ENCODE data around the gene TCAIM.

Gene TCAIM

DNA sequence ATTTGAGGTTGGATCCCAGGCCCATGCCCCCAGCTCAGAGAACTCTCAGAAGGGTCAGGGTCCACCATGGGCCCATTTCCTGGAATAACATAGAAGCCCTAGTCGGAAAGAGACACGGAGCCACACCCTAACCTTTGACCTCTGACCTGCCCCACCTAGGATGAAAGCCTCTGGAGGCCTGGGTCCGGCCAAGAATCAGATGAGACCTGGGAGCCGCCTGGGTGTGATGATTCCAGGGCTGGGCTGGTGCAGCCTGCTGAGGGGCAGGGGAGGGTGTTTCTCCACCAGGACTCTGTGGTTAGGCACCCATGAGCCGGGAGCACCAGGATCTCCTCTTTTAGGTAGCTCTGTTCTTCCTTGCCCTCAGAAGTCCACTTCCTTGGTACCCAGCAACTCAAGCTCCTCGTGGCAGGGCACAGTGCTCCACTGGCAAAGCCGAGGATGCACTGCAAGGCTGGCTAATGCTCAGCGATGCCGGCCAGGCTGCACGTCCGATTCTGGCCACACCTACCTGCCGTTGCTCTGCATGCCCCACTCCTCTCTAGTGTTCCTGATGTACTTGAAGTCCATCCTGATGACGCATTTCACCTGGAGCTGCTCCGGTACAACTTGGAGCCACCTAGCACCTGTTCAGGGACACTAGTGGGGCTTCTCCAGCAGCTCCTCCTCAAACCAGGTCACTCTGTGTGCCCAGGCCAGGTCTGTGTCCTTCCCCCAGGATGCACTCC is 81.5 kb downstream of the TCAIM start:
- DNase-seq (ENCODE audit: low read depth), result no peak
- TF ChIP-seq, protein P1, sequence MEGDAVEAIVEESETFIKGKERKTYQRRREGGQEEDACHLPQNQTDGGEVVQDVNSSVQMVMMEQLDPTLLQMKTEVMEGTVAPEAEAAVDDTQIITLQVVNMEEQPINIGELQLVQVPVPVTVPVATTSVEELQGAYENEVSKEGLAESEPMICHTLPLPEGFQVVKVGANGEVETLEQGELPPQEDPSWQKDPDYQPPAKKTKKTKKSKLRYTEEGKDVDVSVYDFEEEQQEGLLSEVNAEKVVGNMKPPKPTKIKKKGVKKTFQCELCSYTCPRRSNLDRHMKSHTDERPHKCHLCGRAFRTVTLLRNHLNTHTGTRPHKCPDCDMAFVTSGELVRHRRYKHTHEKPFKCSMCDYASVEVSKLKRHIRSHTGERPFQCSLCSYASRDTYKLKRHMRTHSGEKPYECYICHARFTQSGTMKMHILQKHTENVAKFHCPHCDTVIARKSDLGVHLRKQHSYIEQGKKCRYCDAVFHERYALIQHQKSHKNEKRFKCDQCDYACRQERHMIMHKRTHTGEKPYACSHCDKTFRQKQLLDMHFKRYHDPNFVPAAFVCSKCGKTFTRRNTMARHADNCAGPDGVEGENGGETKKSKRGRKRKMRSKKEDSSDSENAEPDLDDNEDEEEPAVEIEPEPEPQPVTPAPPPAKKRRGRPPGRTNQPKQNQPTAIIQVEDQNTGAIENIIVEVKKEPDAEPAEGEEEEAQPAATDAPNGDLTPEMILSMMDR (IDR thresholded peaks at IDR 0.05; ENCODE audit: insufficient read depth, low read depth, low read length, missing control alignments), result no peak
- no peak overlapping the region for H3K4me3 ChIP-seq (ENCODE audit: low read depth, low read length)

DNA sequence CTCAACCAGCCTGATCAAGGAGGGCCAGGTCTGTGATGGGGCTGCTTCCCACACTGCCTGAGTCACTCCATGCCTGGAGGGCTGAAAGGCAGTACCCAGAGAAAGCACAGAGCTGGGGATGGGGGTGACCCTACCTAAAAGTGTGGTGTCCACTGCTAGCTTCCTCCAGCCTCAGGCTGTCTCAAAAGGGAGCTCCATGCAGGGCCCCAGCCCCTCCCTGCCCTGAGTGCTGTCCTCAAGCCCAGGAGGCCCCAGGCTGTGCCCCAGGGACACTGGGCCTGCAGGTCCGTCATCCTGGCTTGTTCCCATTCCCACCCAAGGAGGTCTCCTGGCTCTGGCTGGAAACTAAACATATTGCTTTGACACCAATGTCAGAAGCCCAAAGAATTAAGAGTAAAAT is 82.1 kb downstream of the TCAIM start:
- TF ChIP-seq, protein P1 (IDR thresholded peaks at IDR 0.05; ENCODE audit: insufficient read depth, low read depth, low read length, missing control alignments), result no peak
- no peak for DNase-seq (ENCODE audit: low read depth)
- no peak overlapping the region for H3K4me3 ChIP-seq (ENCODE audit: low read depth, low read length)

DNA sequence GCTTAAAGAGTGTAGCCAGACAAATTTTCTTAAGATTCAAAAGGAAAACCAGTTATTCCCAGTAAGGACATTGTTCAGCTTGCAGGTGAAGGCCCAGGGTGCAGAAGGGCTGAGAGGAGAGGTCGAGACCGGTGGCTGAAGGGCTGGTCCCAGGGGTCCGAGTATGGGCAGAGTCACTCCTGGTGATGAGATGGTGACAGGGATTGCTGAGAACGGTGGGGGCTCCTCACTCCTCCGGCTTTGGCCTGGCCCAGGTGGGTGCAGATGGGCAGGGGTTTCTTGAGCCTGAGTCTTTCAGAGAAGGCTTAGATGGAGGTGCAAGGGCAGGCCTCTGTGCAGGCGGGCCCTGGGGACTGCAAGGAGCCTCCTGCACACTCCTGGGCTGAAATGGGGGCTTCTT is 82.7 kb downstream of the TCAIM start:
- DNase-seq (ENCODE audit: low read depth), result no peak
- H3K4me3 ChIP-seq (ENCODE audit: low read depth, low read length), result no peak overlapping the region
- TF ChIP-seq, protein P1 (IDR thresholded peaks at IDR 0.05; ENCODE audit: insufficient read depth, low read depth, low read length, missing control alignments), result no peak

DNA sequence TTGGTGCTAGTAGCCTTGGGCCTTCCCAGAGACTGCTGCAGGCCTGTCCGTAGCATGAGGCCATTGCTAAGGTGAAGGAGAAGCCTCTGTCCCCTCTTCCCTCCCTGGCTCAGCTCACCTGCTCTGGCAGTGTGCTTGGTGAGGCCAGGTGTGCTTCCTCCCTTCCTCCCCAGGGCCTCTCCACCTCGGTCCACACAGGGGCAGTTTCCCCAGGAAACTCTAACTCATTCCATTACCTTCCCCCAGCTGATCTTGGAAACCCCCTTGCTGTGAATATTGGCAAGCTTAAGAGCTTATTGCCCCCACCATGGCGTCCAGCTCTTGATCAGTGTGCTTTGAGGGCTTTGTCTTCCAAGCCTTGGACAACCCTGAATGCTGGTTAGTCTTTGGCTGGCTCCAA is 86.2 kb downstream of the TCAIM start:
- H3K4me3 ChIP-seq (ENCODE audit: low read depth, low read length), result no peak overlapping the region
- TF ChIP-seq, protein P1 (IDR thresholded peaks at IDR 0.05; ENCODE audit: insufficient read depth, low read depth, low read length, missing control alignments), result no peak
- peak; percentile 63 for DNase-seq (ENCODE audit: low read depth)

DNA sequence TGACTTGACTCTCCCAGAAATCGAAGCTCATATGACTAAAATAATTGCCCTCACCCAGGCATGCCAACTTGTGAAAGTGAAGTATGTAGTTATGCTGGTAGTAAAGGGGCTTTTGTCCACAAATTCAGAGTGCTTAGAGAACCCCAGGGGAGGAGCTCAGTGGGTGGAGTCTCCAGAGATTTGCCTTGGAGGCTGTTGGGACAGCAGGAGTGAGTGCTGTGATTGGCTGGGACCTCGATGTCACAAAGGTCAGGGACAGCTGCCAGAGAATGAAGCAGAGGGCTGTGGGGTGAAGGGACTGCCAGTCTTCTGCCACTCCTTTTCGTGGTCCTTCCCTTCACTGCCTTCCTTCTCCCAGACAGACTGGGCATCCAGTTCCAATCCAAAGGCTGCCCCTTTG is 89.1 kb downstream of the TCAIM start:
- TF ChIP-seq, protein P1 (IDR thresholded peaks at IDR 0.05; ENCODE audit: insufficient read depth, low read depth, low read length, missing control alignments), result no peak
- DNase-seq (ENCODE audit: low read depth), result no peak

DNA sequence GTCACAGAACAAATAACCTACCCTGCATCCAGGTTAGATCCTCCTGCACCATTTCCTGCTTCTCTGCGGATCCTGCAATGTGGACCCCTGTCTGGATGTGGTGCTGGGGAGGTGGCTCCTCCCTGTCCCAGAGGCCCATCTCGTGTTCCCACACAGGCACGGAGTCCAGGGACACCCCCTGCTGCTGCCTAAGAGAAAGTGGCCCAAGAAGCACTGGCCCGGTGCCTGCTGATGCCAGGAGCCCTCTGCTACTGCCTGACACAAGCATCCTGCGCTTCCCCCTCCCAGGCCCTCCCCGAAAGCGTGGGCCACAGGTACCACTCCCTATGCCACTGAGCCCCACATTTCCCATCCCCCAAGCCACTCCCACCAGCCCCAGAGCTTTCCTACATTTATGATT is 90.3 kb downstream of the TCAIM start:
- TF ChIP-seq, protein P1 (IDR thresholded peaks at IDR 0.05; ENCODE audit: insufficient read depth, low read depth, low read length, missing control alignments), result no peak

More for the DNA sequence above, 89.1 kb downstream of the TCAIM start:
- H3K4me3 ChIP-seq (ENCODE audit: low read depth, low read length), result no peak overlapping the region

DNA sequence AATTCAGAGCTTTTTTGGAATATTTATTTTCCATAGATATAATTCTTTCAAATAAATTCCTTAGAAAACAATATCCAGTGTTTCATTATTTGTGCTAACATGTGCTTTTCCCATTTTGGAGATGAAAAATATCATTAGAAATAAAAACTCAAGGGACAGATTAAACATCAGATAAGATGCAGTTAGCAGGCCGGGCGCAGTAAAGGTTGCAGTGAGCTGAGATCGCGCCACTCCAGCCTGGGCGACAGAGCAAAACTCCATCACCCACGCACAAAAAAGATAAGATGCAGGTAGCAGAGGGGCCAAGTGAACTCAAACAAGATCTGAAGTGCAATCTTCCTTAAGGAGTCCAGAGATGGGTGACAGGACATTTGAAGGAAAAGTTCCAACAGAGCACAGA is 90.9 kb downstream of the TCAIM start:
- DNase-seq (ENCODE audit: low read depth), result no peak
- H3K4me3 ChIP-seq (ENCODE audit: low read depth, low read length), result no peak overlapping the region
- TF ChIP-seq, protein P1 (IDR thresholded peaks at IDR 0.05; ENCODE audit: insufficient read depth, low read depth, low read length, missing control alignments), result no peak

More for the DNA sequence above, 90.3 kb downstream of the TCAIM start:
- H3K4me3 ChIP-seq (ENCODE audit: low read depth, low read length), result no peak overlapping the region
- DNase-seq (ENCODE audit: low read depth), result no peak

Measured in GM12865 (cell line).